Transverse colon (tissue), 3 donors: ENCODE data around the gene C19orf85.

Source experiments
- EP300 ChIP-seq: sonication (generic); formaldehyde crosslinking; IDR thresholded peaks from one replicate; pipeline ENCODE4 v1.6.1; 2017; ENCODE audit warnings: antibody characterized with exemption, low read depth
- POLR2A ChIP-seq: fragments of 450-650 bp; IDR thresholded peaks from one replicate; pipeline ENCODE4 v1.6.1; 2016; ENCODE audit warnings: antibody characterized with exemption, mild to moderate bottlenecking, moderate library complexity
- TF ChIP-seq, protein P1 (sequence below), 5 experiments: fragments of 200-600 bp in 3 of 5; fragments of 450-650 bp in 2 of 5; sonication (generic) in 3 of 5; IDR thresholded peaks; 1 replicate in 2 of 5; 2 replicates in 3 of 5; pipeline ENCODE4 v1.5.1; 2016 to 2017; ENCODE audit warnings: antibody characterized with exemption in 5 of 5, inconsistent platforms in 3 of 5, mild to moderate bottlenecking in 2 of 5, moderate library complexity in 1 of 5

DNA sequence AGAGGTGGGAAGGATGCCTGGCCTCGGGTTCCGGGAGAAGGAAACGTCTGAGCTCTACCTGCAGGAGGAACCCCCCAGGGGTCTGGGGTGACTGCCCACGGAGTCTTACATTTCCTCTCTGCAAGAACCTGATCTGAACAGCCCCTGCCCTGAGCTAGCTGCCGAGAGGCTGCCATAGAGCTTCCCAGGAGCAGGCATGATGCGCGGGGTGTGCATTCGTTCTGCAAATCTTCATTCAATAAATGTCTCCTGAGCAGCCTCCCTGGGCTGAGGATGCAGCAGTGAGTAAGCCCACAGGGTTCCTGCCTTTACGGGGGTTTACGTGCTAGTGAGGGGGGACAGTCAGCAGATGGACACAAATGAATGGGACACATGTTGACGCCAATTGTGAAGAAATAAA lies 19.9 kb downstream of the C19orf85 start:
- TF ChIP-seq POLR2A (no peak), EP300 (no peak)
- TF ChIP-seq, protein P1, sequence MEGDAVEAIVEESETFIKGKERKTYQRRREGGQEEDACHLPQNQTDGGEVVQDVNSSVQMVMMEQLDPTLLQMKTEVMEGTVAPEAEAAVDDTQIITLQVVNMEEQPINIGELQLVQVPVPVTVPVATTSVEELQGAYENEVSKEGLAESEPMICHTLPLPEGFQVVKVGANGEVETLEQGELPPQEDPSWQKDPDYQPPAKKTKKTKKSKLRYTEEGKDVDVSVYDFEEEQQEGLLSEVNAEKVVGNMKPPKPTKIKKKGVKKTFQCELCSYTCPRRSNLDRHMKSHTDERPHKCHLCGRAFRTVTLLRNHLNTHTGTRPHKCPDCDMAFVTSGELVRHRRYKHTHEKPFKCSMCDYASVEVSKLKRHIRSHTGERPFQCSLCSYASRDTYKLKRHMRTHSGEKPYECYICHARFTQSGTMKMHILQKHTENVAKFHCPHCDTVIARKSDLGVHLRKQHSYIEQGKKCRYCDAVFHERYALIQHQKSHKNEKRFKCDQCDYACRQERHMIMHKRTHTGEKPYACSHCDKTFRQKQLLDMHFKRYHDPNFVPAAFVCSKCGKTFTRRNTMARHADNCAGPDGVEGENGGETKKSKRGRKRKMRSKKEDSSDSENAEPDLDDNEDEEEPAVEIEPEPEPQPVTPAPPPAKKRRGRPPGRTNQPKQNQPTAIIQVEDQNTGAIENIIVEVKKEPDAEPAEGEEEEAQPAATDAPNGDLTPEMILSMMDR (IDR thresholded peaks at IDR 0.05): no peak
